ENCODE data around the gene SLC38A1. TPM values are rescaled to one million over a fixed set of nuclear protein-coding genes. Genes with fewer than 3 reads are reported as not detected.
A peak's percentile ranks its signal among the peaks of the same experiment; 100 is the strongest.
"Not testable (repeated sequence)": the region's sequence is repeated elsewhere in the genome, so short reads cannot be mapped to it uniquely, and the experiment has no call there.

Gene SLC38A1
- total RNA-seq, 1 donor from 2014 or later, result 136 TPM

- DNase-seq, result no peak
- intact Hi-C loops (cut with DNase I), result no loop called here
- ATAC-seq (ENCODE audit: poor library complexity), result no peak
Observed at GRCh38 chr12:46188170-46188569, 80.7 kb downstream of the SLC38A1 start.

- peak; percentile 43 for DNase-seq
- intact Hi-C loops (cut with DNase I), result no loop called here
- peak; percentile 79 for ATAC-seq (ENCODE audit: poor library complexity)
Observed at GRCh38 chr12:46187023-46187422, 81.8 kb downstream of the SLC38A1 start.

DNA sequence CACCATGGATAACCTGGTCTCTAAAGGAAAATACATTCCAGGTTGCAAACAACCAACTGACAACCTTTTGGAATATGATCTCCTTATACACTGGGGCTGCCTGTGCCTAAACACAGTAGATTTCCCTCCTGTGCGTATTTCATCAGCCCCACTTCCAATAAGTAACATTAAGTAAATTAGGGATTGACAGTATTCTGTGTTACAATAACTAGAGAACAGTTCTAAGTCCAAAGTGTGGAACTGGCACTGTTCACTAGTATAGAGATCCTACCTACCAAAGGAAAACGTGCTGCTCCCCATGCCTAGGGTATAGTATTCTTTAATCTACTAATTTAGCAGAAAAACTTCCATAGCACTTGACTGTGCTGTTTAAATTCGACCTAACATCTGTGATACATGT is 82.8 kb downstream of the SLC38A1 start:
- DNase-seq (no peak), ATAC-seq (ENCODE audit: poor library complexity) (no peak)
- intact Hi-C loops (cut with DNase I), result no loop called here

GRCh38 chr12:46185686-46186085 is 83.2 kb downstream of the SLC38A1 start:
- ATAC-seq (ENCODE audit: poor library complexity) (no peak), DNase-seq (no peak)
- intact Hi-C loops (cut with DNase I), result no loop called here

- no peak for DNase-seq
- ATAC-seq (ENCODE audit: poor library complexity), result no peak
- intact Hi-C loops (cut with DNase I), result no loop called here
Observed at GRCh38 chr12:46184798-46185595, 83.8 kb downstream of the SLC38A1 start.

GRCh38 chr12:46183112-46183511 is 85.7 kb downstream of the SLC38A1 start:
- ATAC-seq (ENCODE audit: poor library complexity) (no peak), DNase-seq (no peak)
- intact Hi-C loops (cut with DNase I), result no loop called here

DNA sequence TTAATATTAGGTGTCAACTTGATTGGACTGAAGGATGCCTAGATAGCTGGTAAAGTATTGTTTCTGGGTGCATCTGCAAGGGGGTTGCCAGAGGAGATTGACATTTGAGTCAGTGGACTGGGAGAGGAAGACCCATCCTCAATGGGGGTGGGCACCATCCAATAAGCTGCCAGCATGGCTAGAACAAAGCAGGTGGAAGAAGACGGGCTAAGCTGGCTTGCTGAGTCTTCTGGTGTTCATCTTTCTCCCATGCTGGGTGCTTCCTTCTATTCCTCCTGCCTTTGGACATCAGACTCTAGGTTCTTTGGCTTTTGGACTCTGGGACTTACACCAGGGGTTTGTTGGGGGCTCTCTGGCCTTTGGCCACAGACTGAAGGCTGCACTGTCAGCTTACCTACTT is 87.4 kb downstream of the SLC38A1 start:
- no peak for ATAC-seq (ENCODE audit: poor library complexity)
- intact Hi-C loops (cut with DNase I), result no loop called here
- DNase-seq, result no peak

GRCh38 chr12:46179693-46180452 is 89.0 kb downstream of the SLC38A1 start:
- intact Hi-C loops (cut with DNase I), result no loop called here
- no peak for ATAC-seq (ENCODE audit: poor library complexity)
- DNase-seq, result no peak

DNA sequence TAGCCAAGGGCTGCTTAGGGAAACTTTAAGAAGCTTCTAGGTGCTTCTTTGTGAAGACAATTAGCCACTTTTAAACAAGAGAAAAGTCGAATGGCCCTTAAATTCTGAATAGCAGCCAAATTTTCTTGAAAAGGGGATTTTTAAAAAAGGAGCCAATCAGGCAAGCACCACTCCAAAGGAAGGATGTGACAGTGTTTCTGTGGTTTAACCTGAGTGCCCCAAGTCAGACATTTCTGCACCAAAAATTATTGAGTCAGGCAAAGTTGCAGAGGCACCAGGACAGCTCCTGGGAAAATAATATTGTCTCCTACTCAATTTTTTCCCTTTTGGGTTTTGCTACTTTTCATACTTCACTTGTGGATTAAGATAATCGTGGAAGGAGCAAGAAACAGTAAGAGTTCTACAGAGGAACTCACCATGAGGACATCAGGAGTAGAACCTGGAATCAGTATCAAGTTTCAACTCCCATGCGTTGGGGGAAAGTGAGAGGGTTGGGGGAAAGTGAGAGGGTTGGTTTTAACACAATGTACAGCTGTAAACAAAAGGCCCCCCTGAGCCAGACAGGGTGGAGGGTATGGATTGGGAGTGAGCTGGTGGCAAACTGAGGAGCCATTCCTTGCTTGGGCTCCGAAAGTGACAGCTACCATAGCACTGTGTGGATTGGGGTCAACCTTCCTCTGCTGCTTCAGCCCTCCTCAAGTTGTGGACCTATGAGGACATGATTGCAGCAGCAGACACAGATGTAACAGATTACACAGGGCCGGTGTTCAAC is 90.8 kb downstream of the SLC38A1 start:
- intact Hi-C loops (cut with DNase I), result no loop called here
- no peak for ATAC-seq (ENCODE audit: poor library complexity)
- no peak for DNase-seq

- intact Hi-C loops (cut with DNase I), result no loop called here
- no peak for DNase-seq
- ATAC-seq (ENCODE audit: poor library complexity), result no peak
Observed at GRCh38 chr12:46177025-46177424, 91.8 kb downstream of the SLC38A1 start.

GRCh38 chr12:46174919-46175318 is 93.9 kb downstream of the SLC38A1 start:
- intact Hi-C loops (cut with DNase I), result no loop called here
- no peak for ATAC-seq (ENCODE audit: poor library complexity)
- DNase-seq, result no peak

GRCh38 chr12:46174061-46174662 is 94.7 kb downstream of the SLC38A1 start:
- DNase-seq (no peak), ATAC-seq (ENCODE audit: poor library complexity) (no peak)
- intact Hi-C loops (cut with DNase I), result no loop called here

GRCh38 chr12:46168426-46168825 is 100.4 kb downstream of the SLC38A1 start:
- ATAC-seq (ENCODE audit: poor library complexity) (no peak), DNase-seq (no peak)
- intact Hi-C loops (cut with DNase I), result no loop called here

- ATAC-seq (ENCODE audit: poor library complexity) (no peak), DNase-seq (no peak)
- intact Hi-C loops (cut with DNase I), result no loop called here
Observed at GRCh38 chr12:46167412-46167811, 101.4 kb downstream of the SLC38A1 start.

- intact Hi-C loops (cut with DNase I), result no loop called here
- DNase-seq, result no peak
Observed at GRCh38 chr12:46165191-46165590, 103.7 kb downstream of the SLC38A1 start.

DNA sequence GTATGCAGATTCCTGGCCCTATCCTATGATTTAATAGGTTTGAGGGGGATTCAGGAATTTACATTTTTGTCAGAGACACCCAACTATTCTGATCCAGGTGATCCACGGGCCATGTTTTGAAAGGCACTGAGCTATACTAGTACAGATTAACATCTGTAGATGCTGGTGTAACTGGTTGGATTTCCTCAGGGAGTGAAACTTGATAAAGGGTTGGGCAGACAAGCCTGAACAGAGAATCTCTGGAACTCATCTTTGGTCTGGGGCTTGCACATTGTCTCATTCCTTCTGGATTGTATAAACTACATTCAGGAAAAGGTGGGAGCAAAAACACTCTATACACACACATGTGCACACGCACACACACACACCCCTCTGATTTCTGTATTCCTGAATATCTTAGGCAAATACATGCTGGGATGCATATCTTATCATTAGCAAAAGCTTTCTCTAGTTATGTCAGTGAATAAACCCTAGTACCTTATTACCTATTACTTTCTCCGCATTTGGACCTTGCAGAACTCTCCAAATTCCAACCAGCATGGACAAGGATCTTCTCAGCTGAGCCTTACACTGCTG is 104.6 kb downstream of the SLC38A1 start:
- DNase-seq, result no peak
- ATAC-seq (ENCODE audit: poor library complexity), result no peak
- intact Hi-C loops (cut with DNase I), result no loop called here

More at GRCh38 chr12:46165191-46165590, 103.7 kb downstream of the SLC38A1 start:
- no peak for ATAC-seq (ENCODE audit: poor library complexity)

DNA sequence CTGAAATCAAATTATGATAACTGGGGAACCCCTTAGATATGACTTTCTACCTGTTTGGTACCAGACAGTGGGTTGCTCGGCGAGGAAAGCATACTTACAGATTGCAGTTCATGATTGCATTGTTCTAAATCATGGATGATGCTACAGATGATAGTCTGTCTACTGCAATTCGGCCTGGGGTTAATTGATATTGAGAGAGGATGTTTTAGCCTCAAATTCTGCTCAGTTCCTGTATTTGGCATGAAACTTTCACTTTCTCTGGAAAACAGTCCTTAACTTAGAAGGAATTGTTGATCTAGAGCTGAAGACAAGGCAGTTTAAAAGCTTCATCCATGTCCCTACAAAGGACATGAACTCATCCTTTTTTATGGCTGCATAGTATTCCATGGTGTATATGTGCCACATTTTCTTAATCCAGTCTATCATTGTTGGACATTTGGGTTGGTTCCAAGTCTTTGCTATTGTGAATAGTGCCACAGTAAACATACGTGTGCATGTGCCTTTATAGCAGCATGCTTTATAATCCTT is 106.2 kb downstream of the SLC38A1 start:
- ATAC-seq (ENCODE audit: poor library complexity); DNase-seq; intact Hi-C loops (cut with DNase I): not testable (repeated sequence)

DNA sequence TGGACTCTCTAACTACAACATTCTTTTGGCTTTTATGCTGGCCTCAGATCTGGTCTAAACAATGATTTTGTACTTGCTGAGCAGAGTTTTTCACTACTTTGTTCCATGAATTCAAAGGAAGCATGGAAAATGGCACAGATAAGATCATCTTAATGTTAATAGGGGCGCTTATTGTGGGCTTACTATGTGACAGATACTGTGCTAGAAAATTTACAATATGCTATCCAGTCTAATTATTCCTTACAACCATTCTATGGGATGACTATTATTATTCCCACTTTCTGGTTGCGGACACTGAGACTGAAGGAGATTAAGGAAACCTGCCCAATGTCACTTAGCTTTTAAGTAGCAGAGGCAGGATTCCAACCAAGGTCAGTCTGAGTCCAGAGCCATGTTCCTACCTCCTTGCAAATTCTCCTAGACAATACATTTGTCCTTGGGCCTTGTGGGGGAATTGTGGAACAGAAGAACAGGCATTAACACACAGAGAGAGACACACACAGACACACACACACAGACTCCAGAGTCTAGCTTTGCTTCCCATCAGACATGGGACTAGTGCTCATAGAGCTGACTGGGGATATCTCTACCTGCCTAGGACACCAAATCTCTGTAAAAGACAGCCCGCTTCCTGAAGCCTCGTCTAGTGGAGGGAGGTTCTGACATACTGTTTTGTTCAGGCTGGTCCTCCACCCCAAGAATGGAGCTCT is 107.7 kb downstream of the SLC38A1 start:
- ATAC-seq (ENCODE audit: poor library complexity), result no peak
- intact Hi-C loops (cut with DNase I), result no loop called here
- no peak for DNase-seq
